Measurements from ENCODE around the gene TUB. TPM values are rescaled to one million over a fixed set of nuclear protein-coding genes. Genes with fewer than 3 reads are reported as not detected.

The TUB gene
- total RNA-seq, 1 donor from 2014 or later = 14.3 TPM

DNA sequence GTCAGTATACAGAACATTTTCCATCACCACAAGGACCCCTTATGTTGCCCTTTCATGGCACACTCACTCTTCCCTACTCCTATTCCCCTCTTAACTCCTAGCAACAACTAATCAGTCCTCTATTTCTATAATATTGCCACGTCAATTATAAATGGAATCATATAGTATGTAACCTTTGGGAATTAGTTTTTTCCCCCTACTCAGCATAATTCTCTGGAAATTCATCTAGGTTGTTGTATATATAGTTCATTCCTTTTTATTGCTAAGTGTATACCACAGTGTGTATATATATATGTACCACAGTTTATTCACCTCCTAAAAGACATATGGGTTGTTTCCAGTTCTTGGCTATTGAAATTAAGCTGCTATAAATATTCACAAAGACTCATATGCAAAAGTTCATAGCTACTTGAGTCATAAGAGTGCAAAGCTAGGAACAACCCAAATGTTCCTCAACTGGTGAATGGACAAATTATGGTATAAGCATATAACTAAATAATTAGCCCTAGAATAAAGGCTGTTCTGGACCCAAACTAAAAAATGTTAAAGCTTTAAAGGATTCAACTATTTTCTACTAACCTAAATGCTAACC lies 41.3 kb downstream of the TUB start:
- H3K4me1 Mint-ChIP-seq (ENCODE audit: low read depth) = no peaks in the 10 kb centered on the region
- peaks cover 7% of the 10 kb centered on the region for H3K27me3 Mint-ChIP-seq (ENCODE audit: low read depth)
- TF ChIP-seq, protein P1, sequence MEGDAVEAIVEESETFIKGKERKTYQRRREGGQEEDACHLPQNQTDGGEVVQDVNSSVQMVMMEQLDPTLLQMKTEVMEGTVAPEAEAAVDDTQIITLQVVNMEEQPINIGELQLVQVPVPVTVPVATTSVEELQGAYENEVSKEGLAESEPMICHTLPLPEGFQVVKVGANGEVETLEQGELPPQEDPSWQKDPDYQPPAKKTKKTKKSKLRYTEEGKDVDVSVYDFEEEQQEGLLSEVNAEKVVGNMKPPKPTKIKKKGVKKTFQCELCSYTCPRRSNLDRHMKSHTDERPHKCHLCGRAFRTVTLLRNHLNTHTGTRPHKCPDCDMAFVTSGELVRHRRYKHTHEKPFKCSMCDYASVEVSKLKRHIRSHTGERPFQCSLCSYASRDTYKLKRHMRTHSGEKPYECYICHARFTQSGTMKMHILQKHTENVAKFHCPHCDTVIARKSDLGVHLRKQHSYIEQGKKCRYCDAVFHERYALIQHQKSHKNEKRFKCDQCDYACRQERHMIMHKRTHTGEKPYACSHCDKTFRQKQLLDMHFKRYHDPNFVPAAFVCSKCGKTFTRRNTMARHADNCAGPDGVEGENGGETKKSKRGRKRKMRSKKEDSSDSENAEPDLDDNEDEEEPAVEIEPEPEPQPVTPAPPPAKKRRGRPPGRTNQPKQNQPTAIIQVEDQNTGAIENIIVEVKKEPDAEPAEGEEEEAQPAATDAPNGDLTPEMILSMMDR (IDR thresholded peaks at IDR 0.05) = no peak
- no peak for DNase-seq (ENCODE audit: low spot score)
- H3K27ac Mint-ChIP-seq (ENCODE audit: unreplicated experiment) = no peak overlapping the region
- no peak overlapping the region for H3K4me3 Mint-ChIP-seq (ENCODE audit: unreplicated experiment)
- peaks cover 2% of the 10 kb centered on the region for H3K36me3 Mint-ChIP-seq (ENCODE audit: low read depth)
- H3K9me3 Mint-ChIP-seq (ENCODE audit: low read depth) = peaks cover 10% of the 10 kb centered on the region

DNA sequence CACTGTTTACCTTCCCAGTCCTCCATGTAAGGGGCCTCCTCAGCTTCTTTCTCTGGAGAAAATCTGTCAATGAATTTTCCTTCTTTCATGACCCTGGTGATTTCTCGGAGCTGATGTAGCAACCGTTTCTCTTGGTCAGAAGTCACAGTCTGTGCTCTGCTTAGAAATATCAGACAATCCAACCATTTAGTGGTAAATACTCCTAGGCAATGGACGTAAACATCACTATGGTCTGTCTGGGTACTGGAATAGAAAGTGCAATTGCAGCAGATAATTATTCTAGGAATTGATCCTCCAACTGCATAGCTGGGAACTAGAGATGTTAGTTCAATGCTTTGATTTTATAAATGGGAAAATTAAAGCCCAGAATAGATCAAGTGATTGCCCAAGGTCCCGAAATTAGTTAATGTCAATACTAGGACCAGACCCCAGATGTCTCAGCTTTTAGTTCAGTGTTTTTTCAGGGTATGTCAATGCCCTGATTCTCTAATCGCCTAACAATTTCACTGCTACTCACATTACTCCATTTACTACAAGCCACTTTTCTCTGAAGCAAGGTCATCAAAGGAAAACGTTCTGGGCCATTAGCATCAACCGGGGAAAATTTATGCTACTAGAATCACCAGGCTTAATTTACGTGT lies 45.8 kb downstream of the TUB start:
- Mint-ChIP-seq H3K4me3 (ENCODE audit: unreplicated experiment) (no peak overlapping the region), H3K27me3 (ENCODE audit: low read depth) (peaks cover 5% of the 10 kb centered on the region), H3K27ac (ENCODE audit: unreplicated experiment) (no peak overlapping the region), H3K4me1 (ENCODE audit: low read depth) (peaks cover 10% of the 10 kb centered on the region), H3K9me3 (ENCODE audit: low read depth) (peaks cover 4% of the 10 kb centered on the region), H3K36me3 (ENCODE audit: low read depth) (no peaks in the 10 kb centered on the region)
- TF ChIP-seq, protein P1 (IDR thresholded peaks at IDR 0.05) = no peak
- DNase-seq (ENCODE audit: low spot score) = no peak

DNA sequence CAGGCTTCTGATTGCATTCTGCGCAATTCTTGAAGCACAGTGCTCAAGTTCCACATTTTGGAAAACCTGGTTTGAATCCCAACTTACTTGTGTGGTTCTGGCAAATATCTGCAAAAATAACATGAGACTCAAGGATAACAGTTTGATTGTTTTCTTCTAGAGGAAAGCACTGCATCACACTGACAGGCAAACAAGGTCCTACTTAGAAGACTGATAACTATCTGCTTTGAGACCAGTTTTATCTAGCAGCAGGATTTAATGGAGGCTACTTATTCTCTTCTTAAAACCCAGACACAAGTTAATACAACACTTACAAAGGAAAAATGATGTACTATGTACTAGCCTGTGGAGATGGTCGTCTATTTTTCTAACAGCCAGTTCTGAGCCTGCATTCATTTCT lies 46.4 kb downstream of the TUB start:
- Mint-ChIP-seq H3K27me3 (ENCODE audit: low read depth) (peaks cover 5% of the 10 kb centered on the region), H3K27ac (ENCODE audit: unreplicated experiment) (no peak overlapping the region), H3K36me3 (ENCODE audit: low read depth) (no peaks in the 10 kb centered on the region), H3K9me3 (ENCODE audit: low read depth) (peaks cover 4% of the 10 kb centered on the region), H3K4me1 (ENCODE audit: low read depth) (peaks cover 17% of the 10 kb centered on the region), H3K4me3 (ENCODE audit: unreplicated experiment) (no peak overlapping the region)
- TF ChIP-seq, protein P1 (IDR thresholded peaks at IDR 0.05) = no peak
- DNase-seq (ENCODE audit: low spot score) = no peak

DNA sequence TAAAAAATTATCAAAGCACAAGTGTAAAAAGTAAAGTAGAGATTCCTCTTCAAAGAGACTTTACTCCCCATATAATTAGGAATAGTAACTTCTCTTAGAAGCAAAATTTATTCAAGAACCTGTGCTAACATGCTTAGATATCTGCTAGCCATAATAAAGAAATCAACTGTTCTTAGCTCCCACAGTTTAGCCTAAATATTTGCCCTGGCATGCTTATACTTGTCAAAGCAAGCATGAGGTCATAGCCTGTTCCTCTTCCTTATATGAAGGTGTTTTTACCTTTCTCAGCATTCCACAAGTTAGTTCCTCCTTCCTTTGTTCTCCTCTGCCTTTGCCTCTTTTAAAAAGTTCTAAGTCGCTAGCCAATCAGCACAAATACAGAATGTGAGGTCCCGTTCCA lies 57.5 kb downstream of the TUB start:
- peaks cover 9% of the 10 kb centered on the region for H3K9me3 Mint-ChIP-seq (ENCODE audit: low read depth)
- DNase-seq (ENCODE audit: low spot score) = no peak
- H3K27ac Mint-ChIP-seq (ENCODE audit: unreplicated experiment) = no peak overlapping the region
- H3K36me3 Mint-ChIP-seq (ENCODE audit: low read depth) = no peaks in the 10 kb centered on the region
- TF ChIP-seq, protein P1 (IDR thresholded peaks at IDR 0.05) = no peak
- peaks cover 5% of the 10 kb centered on the region for H3K27me3 Mint-ChIP-seq (ENCODE audit: low read depth)
- no peaks in the 10 kb centered on the region for H3K4me1 Mint-ChIP-seq (ENCODE audit: low read depth)
- H3K4me3 Mint-ChIP-seq (ENCODE audit: unreplicated experiment) = no peak overlapping the region

DNA sequence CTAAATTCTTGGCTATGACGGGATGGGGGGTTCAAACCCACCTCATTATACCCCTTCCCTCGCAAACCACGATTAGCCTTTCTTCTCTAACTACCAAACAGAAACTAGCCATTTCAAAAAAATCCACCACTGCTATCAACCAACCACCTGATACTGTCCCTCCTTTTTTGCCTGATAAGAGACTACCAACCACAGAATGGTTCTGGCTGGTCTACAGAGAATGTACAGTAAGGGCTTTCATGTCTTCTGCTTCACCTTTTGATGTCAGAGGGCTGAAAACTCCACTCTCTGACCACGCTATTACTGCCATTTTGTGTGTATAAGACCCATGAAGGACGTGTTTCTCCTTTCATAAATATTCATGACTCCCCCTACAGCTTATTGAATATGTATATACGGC lies 68.7 kb downstream of the TUB start:
- TF ChIP-seq, protein P1 (IDR thresholded peaks at IDR 0.05) = no peak
- Mint-ChIP-seq H3K27ac (ENCODE audit: unreplicated experiment) (no peak overlapping the region), H3K27me3 (ENCODE audit: low read depth) (peaks cover 46% of the 10 kb centered on the region), H3K4me3 (ENCODE audit: unreplicated experiment) (no peak overlapping the region), H3K9me3 (ENCODE audit: low read depth) (no peaks in the 10 kb centered on the region), H3K36me3 (ENCODE audit: low read depth) (no peaks in the 10 kb centered on the region), H3K4me1 (ENCODE audit: low read depth) (no peaks in the 10 kb centered on the region)
- no peak for DNase-seq (ENCODE audit: low spot score)

Other genes with a start within 250 kb of the TUB start
- gene OR10A6, start 149.9 kb upstream of the TUB start, total RNA-seq = not detected in 3 replicates
- not detected in 3 replicates for gene OR10A3, start 139.5 kb upstream of the TUB start, total RNA-seq
- gene NLRP10, start 115.8 kb upstream of the TUB start, total RNA-seq = 0.70 to 2.6 TPM (median 0.90 TPM) in 3 replicates
- 208 to 225 TPM (median 219 TPM) in 3 replicates for gene EIF3F, start 93.9 kb upstream of the TUB start, total RNA-seq
- gene RIC3, start 87.8 kb downstream of the TUB start, total RNA-seq = 0.12 to 0.41 TPM in 2 of 3 replicates, not detected in the other
- not detected in 3 replicates for gene LMO1, start 182.7 kb downstream of the TUB start, total RNA-seq

Measured in chondrocyte (in vitro differentiated cells).